Measurements from ENCODE around the gene CD5L.

- no peak for TF ChIP-seq CTCF (IDR thresholded peaks at IDR 0.05 in 8 of 11, conservative IDR thresholded peaks at IDR 0.05 in 3 of 11)
- TF ChIP-seq POLR2AphosphoS5 (IDR thresholded peaks at IDR 0.05), result no peak
Observed at GRCh38 chr1:157880621-157881020, 39.0 kb upstream of the CD5L start.

Data from spleen (tissue), 7 donors.